ENCODE measurements around the gene RSAD1. TPM values are rescaled to one million over a fixed set of nuclear protein-coding genes. Genes with fewer than 3 reads are reported as not detected.

The RSAD1 gene
- total RNA-seq, 2 donors from 2014 or later = 29.2 to 34.0 TPM

DNA sequence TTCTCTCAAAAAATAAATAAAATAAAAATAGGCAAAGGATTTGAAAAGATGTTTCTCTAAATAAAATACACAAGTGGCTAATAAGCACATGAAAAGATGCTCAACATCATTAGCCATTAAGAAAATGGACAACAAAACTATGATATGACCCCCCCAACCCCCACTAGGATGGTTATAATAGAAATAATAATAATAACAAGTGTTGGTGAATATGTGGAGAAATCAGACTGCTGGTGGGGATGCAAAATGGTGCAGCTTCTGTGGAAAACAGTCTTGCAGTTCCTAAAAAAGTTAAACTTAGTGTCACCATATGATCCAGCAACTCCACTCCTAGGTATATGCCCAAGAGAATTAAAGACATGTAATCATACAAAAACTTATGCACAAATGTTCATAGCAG lies 20.6 kb downstream of the RSAD1 start:
- no peaks in the 10 kb centered on the region for H3K27me3 Mint-ChIP-seq (ENCODE audit: low read depth)
- peaks cover 11% of the 10 kb centered on the region for H3K4me1 Mint-ChIP-seq (ENCODE audit: low read depth)
- ATAC-seq (replicated peaks in 1 of 2) (no peak), DNase-seq (no peak)
- no peak overlapping the region for H3K27ac Mint-ChIP-seq
- H3K36me3 Mint-ChIP-seq (ENCODE audit: insufficient read depth in 2 of 2) = no peaks in the 10 kb centered on the region
- H3K9me3 Mint-ChIP-seq = no peaks in the 10 kb centered on the region
- no peak overlapping the region for H3K4me3 Mint-ChIP-seq

DNA sequence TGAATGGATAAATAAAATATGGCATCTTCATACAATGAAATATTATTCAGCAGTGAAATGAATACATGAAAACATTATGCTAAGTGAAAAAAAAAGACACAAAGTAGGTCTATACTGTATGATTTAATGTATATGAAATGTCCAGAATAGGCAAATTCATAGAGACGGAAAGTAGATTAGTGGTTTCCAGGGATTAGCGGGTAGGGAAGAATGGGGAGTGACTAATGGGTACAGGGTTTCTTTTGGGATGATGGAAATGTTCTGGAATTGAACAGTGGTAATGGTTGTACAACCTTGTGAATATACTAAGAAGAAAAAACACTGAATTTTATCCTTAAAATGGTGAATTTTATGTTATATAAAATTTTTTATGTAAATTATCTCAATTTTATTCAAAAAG lies 21.1 kb downstream of the RSAD1 start:
- Mint-ChIP-seq H3K27me3 (ENCODE audit: low read depth) (no peaks in the 10 kb centered on the region), H3K4me3 (no peak overlapping the region), H3K27ac (no peak overlapping the region), H3K9me3 (no peaks in the 10 kb centered on the region), H3K4me1 (ENCODE audit: low read depth) (peaks cover 16% of the 10 kb centered on the region), H3K36me3 (ENCODE audit: insufficient read depth in 2 of 2) (no peaks in the 10 kb centered on the region)
- no peak for DNase-seq
- ATAC-seq (replicated peaks in 1 of 2) = no peak

DNA sequence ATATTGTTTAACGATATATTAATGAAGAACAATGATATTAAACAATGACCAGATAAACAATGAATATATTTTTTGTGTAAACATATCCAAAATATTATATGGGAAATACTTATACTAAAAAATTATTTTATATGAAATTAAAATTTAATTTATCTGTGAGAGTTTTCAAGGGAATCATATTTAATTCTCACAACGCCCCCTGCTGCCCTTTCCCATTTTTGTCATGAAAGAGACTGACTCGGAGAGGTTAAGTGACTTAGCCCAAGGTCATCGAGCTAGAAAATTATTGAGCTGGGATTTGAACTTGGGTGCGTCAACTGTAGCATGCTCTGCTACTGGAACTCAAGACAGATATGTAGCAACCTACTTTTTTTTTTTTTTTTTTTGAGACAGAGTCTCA lies 22.4 kb downstream of the RSAD1 start:
- Mint-ChIP-seq H3K27me3 (ENCODE audit: low read depth) (no peaks in the 10 kb centered on the region), H3K36me3 (ENCODE audit: insufficient read depth in 2 of 2) (no peaks in the 10 kb centered on the region), H3K4me1 (ENCODE audit: low read depth) (peaks cover 20% of the 10 kb centered on the region), H3K9me3 (no peaks in the 10 kb centered on the region), H3K27ac (no peak overlapping the region), H3K4me3 (no peak overlapping the region)
- DNase-seq = peak in 1 of 2 donors; percentile 38
- ATAC-seq (replicated peaks in 1 of 2) = no peak

DNA sequence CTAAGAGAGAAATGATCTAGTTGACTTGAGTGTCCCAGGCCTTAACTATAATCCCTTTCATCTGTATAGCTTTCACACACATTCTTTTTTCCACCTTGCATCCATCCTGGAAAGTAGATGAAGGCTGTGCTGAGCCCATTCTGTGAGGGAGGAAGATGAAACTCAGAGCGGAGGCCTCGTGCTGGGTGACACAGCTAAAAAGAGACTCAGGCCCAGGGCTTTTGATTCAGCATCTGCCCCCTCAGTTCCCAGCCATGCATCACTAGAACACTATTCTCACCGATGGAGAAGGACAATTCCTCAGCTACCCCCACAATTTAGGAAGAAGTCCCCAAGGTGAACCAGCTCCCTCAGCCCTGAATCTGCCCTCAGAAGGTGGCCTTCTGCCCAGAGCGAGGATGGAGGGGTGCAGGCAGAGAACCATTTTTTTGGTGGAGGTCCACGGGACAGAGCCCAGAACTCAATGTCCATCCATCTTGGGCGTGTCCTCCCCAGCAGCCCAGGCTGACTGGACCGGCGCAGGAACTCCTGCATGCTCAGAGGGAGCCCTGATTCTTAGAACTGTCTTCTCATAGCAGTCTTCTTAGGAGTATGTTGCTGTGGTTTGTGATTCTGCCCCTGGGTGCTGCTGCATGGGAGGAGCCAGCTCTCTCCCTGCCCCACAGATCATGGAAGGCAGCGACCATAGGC lies 23.8 kb downstream of the RSAD1 start:
- H3K9me3 Mint-ChIP-seq = no peaks in the 10 kb centered on the region
- H3K27me3 Mint-ChIP-seq (ENCODE audit: low read depth) = no peaks in the 10 kb centered on the region
- H3K27ac Mint-ChIP-seq = no peak overlapping the region
- H3K36me3 Mint-ChIP-seq (ENCODE audit: insufficient read depth in 2 of 2) = no peaks in the 10 kb centered on the region
- peak; percentile 30 to 38 for ATAC-seq (replicated peaks in 1 of 2)
- DNase-seq = no peak
- H3K4me1 Mint-ChIP-seq (ENCODE audit: low read depth) = peaks cover 21% of the 10 kb centered on the region
- no peak overlapping the region for H3K4me3 Mint-ChIP-seq

DNA sequence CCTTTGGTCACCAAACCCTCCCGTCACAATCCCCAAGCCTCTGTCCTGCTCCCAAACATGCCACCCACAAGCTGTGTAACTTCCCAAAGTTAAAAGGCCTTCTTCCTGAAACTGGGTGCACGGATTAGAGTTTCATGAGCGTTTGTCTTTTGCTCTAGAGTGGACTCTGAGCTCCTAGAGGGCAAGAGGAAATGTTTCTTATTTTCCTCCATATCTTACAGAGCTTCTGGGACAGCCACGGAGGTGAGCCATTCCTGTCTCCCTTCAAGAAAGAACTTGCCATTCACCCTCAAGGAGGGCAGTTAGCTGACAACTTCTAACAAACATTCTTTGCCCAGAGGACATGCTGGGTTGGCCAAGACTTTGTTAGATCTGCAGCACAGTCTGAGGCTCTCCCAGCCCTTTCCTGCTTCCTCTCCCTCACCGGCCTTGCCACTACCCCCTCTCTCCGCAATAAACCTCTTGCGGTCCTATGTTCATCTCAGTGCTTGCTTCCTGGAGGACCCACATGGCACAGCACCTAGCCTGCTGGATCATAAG lies 27.0 kb downstream of the RSAD1 start:
- H3K9me3 Mint-ChIP-seq = no peaks in the 10 kb centered on the region
- H3K4me1 Mint-ChIP-seq (ENCODE audit: low read depth) = peaks cover 47% of the 10 kb centered on the region
- H3K36me3 Mint-ChIP-seq (ENCODE audit: insufficient read depth in 2 of 2) = no peaks in the 10 kb centered on the region
- DNase-seq (no peak), ATAC-seq (replicated peaks in 1 of 2) (no peak)
- H3K27ac Mint-ChIP-seq = no peak overlapping the region
- H3K4me3 Mint-ChIP-seq = no peak overlapping the region
- no peaks in the 10 kb centered on the region for H3K27me3 Mint-ChIP-seq (ENCODE audit: low read depth)

GRCh38 chr17:50506298-50506697 lies 27.6 kb downstream of the RSAD1 start:
- ATAC-seq (replicated peaks in 1 of 2) = no peak
- H3K4me1 Mint-ChIP-seq (ENCODE audit: low read depth) = peaks cover 53% of the 10 kb centered on the region
- H3K27ac Mint-ChIP-seq = no peak overlapping the region
- H3K9me3 Mint-ChIP-seq = no peaks in the 10 kb centered on the region
- H3K4me3 Mint-ChIP-seq = no peak overlapping the region
- H3K27me3 Mint-ChIP-seq (ENCODE audit: low read depth) = no peaks in the 10 kb centered on the region
- no peaks in the 10 kb centered on the region for H3K36me3 Mint-ChIP-seq (ENCODE audit: insufficient read depth in 2 of 2)
- no peak for DNase-seq

DNA sequence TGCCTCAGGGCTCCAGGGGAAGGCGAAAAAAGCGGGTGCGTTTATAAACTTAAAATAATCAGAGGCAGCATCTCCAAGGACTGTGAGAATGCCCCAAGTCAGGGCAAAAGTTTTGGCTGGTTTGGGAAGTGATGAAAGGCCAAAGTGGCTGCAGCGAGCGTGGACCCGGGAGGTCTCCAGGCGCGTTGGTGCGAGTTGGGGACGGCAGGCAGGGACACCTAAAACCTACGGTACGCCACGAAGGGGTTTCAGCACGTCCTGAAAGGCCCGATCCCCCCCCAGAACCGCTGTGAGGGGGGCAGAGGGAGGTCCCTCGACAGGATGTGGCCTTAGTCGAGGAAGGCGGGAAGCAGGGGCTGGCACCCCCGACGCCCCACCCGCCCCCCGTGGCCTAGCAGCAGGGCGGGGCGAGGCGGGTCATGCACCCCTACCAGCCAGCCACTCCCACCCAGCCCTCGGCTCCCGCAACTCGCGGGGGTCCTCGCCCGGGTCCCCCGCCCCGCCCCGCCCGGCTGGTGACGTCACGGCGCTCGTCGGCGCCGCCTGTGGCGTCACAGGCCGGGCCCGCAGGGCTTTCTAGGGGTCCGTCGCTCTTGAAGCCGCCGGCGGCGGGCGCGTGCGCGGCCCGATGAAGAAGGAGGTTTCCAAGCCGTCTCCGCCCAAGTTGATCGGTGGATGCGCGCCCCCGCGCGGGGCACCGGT lies 29.4 kb downstream of the RSAD1 start, which contains the start of gene MYCBPAP:
Gene MYCBPAP (plus strand): TSS at position 569 of the 702 bp plus-strand sequence. CDS start 236 bp downstream, outside the sequence.
- Mint-ChIP-seq H3K4me3 (peak within 1 kb of the TSS; percentile 93 to 96), H3K36me3 (ENCODE audit: insufficient read depth in 2 of 2) (no peaks in the 10 kb centered on the region), H3K9me3 (no peaks in the 10 kb centered on the region), H3K4me1 (ENCODE audit: low read depth) (peaks cover 66% of the 10 kb centered on the region), H3K27ac (peak within 1 kb of the TSS; percentile 58), H3K27me3 (ENCODE audit: low read depth) (no peaks in the 10 kb centered on the region)
- ATAC-seq (replicated peaks in 1 of 2) (peak; percentile 71 to 75), DNase-seq (peak; percentile 87 to 91)

DNA sequence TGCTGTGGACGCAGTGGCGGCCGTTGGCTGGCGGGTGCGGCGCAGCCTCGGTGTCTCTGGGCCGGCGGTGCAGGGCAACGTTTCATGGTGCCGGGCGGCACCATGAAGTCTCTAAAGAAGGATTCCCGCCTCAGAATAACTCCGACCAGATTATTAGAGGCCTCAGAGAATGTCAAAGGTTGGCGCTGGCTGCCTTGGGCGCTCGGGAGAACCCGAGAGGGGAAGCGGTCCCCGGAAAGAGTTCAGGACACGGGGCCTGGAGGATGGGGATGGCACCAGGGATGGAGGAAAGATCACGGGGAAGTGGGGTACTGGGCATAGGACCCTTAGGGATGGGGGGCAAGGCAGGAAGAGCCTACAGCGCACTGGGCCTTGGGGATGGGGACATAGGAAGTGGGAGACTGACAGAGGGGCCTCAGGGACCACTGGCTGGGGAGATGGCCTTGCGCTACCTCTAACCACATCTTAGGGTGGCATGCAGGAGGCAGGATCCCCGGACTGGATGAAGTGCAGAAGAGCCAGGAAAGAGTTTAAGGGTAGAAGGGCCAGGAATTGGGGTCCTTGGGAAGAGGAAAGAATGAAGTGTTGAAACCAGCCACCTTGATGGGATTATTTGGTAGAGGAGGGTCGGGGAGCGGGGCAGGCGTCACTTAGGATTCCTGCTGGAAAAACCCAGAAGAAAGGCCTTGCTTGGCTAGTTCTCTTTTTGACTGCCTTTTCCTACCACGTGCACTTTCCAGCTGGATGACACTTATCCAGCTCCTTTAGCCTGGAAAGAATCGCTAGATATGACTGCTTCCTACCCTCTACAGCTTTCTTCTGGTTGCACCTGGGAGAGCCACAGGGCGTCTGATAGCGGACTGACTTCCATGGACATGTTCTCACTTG lies 30.2 kb downstream of the RSAD1 start:
- peaks cover 59% of the 10 kb centered on the region for H3K4me1 Mint-ChIP-seq (ENCODE audit: low read depth)
- ATAC-seq (replicated peaks in 1 of 2) = no peak
- peak overlapping the region; percentile 93 to 96 for H3K4me3 Mint-ChIP-seq
- no peak for DNase-seq
- H3K27ac Mint-ChIP-seq = peak overlapping the region; percentile 54
- H3K27me3 Mint-ChIP-seq (ENCODE audit: low read depth) = no peaks in the 10 kb centered on the region
- H3K9me3 Mint-ChIP-seq = no peaks in the 10 kb centered on the region
- H3K36me3 Mint-ChIP-seq (ENCODE audit: insufficient read depth in 2 of 2) = no peaks in the 10 kb centered on the region

GRCh38 chr17:50511058-50511457 lies 32.4 kb downstream of the RSAD1 start:
- Mint-ChIP-seq H3K36me3 (ENCODE audit: insufficient read depth in 2 of 2) (no peaks in the 10 kb centered on the region), H3K4me1 (ENCODE audit: low read depth) (peaks cover 55% of the 10 kb centered on the region), H3K4me3 (peak overlapping the region; percentile 50 to 75), H3K27ac (peak overlapping the region; percentile 29), H3K9me3 (no peaks in the 10 kb centered on the region), H3K27me3 (ENCODE audit: low read depth) (no peaks in the 10 kb centered on the region)
- peak; percentile 78 to 80 for ATAC-seq (replicated peaks in 1 of 2)
- DNase-seq = peak; percentile 68 to 75

GRCh38 chr17:50513495-50513894 lies 34.8 kb downstream of the RSAD1 start:
- peaks cover 58% of the 10 kb centered on the region for H3K4me1 Mint-ChIP-seq (ENCODE audit: low read depth)
- no peak overlapping the region for H3K4me3 Mint-ChIP-seq
- H3K27me3 Mint-ChIP-seq (ENCODE audit: low read depth) = no peaks in the 10 kb centered on the region
- no peaks in the 10 kb centered on the region for H3K36me3 Mint-ChIP-seq (ENCODE audit: insufficient read depth in 2 of 2)
- ATAC-seq (replicated peaks in 1 of 2) (no peak), DNase-seq (no peak)
- H3K9me3 Mint-ChIP-seq = no peaks in the 10 kb centered on the region
- no peak overlapping the region for H3K27ac Mint-ChIP-seq

GRCh38 chr17:50514388-50514787 lies 35.7 kb downstream of the RSAD1 start:
- Mint-ChIP-seq H3K4me3 (no peak overlapping the region), H3K36me3 (ENCODE audit: insufficient read depth in 2 of 2) (no peaks in the 10 kb centered on the region), H3K9me3 (no peaks in the 10 kb centered on the region), H3K27ac (no peak overlapping the region), H3K4me1 (ENCODE audit: low read depth) (peaks cover 50% of the 10 kb centered on the region), H3K27me3 (ENCODE audit: low read depth) (no peaks in the 10 kb centered on the region)
- ATAC-seq (replicated peaks in 1 of 2) (no peak), DNase-seq (no peak)

GRCh38 chr17:50514936-50515702 lies 36.5 kb downstream of the RSAD1 start:
- H3K9me3 Mint-ChIP-seq = no peaks in the 10 kb centered on the region
- peaks cover 42% of the 10 kb centered on the region for H3K4me1 Mint-ChIP-seq (ENCODE audit: low read depth)
- no peak overlapping the region for H3K4me3 Mint-ChIP-seq
- ATAC-seq (replicated peaks in 1 of 2) (no peak), DNase-seq (no peak)
- H3K27ac Mint-ChIP-seq = no peak overlapping the region
- no peaks in the 10 kb centered on the region for H3K36me3 Mint-ChIP-seq (ENCODE audit: insufficient read depth in 2 of 2)
- no peaks in the 10 kb centered on the region for H3K27me3 Mint-ChIP-seq (ENCODE audit: low read depth)
